Bone marrow (tissue), 2 donors: ENCODE measurements around the gene GLB1L.
A peak's percentile ranks its signal among the peaks of the same experiment; 100 is the strongest.

Experiments used
- DNase-seq, 2 donors: peaks; one replicate each; lab custom pipeline; 2025; lab: John Stamatoyannopoulos, UW

Gene GLB1L

DNA sequence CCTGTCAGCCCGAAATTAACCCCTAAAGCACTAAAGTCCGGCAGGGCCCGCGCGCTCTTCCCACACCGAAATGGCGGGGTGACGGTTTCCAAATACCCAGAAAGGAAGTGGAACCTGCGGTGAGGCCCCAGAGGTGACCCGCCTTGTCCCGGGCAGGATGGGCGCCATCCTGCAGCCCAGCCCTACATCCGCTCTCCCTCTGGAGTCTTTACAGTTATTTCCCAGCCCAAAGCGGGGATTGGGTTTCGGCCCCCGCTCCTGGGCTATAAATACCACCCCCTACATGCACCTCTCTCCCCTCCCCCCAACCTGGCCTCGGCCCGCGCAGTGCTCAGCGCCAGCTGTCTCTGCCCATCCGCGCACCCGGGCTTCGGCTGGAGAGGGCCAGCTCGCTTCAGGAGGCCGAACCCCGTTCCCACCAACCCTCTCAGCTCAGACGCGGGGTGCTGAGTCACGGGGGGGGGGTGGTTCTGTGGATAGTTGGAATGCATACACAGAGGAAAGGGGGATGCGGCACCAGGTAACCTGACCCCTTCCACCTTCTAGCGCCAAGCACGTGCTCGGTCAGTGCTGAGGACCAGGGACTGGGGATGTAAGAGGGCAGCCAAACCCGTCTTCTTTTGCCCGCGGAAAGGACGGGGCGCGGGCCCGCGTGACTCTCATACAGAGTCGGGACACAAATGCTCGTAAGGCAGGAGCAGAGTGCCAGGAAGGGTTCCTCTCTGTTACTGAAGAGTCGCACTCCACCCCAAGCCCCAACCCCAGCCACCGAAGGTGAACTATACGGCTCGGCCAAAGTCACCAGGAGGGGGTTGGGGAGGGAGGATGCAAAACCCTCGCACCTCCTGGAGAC, 7.9 kb upstream of the GLB1L start, which contains the start of gene TUBA4B:
Gene TUBA4B (plus strand): TSS at position 344 of the 853 bp plus-strand sequence. CDS start 165 bp downstream, at position 509.
- peak in 1 of 2 donors; percentile 70 for DNase-seq

DNA sequence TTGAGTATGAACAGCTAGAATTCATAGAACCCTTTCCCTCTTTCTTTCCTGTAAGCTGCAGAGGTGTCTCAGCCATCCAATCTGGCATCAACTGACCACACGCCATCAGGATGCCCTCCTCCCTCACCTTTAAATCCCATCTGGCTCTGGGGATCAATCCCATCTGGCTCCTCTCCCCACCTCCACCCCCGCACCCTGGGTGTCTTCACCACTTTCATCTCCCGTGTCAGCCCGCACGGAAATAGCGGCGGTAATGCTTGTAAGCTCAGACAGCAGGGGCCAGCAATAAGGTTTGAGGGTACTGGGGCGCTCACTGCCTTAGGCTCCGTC, 7.3 kb upstream of the GLB1L start:
- DNase-seq, result no peak

- no peak for DNase-seq
These were observed 6.8 kb upstream of the GLB1L start for GRCh38 chr2:219252084-219252483.

DNA sequence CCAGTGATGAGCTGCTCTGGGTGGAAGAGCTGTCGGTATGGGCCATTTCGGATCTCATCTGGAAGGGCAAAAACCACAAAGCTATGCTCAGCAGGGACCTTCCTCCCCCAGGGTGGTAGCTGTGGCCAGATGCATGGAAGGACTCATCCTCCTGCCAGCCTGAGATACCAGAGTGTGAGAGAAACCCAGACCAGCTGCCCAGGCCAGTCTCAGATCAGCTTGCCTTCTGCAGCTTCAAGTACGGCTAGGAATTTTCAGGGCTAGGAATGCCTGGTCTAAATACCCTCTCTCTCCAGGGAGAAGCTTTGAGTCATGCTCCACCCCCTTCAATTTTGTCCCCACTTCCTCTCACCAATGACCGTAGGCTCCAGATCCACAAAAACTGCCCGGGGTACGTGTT, 6.4 kb upstream of the GLB1L start:
- no peak for DNase-seq

DNA sequence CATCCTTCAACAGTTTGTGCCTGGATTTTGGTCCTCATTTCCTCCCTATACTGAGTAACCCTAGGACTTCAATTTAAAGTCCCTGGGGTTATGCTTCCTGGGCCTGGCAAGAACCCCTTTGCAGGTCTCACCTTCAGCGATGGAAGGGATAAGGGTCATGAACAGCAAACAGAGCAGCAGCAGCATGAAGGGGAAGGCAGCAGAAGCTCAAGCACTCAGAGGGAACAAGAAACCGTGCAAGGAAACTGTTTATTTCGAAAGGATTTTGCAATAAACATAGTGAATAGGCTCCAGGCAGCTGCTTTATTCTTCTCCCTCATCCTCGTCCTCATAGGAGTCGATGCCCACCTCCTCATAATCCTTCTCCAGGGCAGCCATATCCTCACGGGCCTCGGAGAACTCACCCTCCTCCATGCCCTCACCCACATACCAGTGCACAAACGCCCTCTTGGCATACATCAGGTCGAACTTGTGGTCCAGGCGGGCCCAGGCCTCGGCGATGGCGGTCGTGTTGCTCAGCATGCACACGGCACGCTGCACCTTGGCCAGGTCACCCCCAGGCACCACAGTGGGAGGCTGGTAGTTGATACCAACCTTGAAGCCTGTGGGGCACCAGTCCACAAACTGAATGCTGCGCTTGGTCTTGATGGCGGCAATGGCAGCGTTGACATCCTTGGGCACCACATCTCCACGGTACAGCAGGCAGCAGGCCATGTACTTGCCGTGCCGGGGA, 5.0 kb upstream of the GLB1L start:
- DNase-seq, result no peak

GRCh38 chr2:219249203-219249980, 4.1 kb upstream of the GLB1L start:
- peak in 1 of 2 donors; percentile 54 for DNase-seq

DNA sequence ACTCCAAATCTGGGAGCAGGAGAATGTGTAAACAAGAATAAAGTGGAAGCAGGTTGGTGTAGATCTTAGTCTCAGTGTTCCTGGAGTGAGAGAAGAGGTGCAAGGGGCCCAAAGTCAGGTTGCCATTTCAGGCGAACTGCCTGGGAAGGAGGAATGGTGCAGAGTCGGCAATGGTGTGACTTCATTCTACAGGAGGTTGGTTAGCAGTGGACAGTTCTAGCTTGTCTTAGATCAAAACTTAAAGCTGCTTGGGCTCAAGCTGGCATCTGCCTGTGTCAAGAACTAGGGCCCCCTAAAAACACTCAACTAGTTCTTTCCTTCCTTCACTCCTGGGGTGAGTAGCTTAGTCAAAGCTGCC, 3.6 kb upstream of the GLB1L start:
- DNase-seq, result no peak

DNA sequence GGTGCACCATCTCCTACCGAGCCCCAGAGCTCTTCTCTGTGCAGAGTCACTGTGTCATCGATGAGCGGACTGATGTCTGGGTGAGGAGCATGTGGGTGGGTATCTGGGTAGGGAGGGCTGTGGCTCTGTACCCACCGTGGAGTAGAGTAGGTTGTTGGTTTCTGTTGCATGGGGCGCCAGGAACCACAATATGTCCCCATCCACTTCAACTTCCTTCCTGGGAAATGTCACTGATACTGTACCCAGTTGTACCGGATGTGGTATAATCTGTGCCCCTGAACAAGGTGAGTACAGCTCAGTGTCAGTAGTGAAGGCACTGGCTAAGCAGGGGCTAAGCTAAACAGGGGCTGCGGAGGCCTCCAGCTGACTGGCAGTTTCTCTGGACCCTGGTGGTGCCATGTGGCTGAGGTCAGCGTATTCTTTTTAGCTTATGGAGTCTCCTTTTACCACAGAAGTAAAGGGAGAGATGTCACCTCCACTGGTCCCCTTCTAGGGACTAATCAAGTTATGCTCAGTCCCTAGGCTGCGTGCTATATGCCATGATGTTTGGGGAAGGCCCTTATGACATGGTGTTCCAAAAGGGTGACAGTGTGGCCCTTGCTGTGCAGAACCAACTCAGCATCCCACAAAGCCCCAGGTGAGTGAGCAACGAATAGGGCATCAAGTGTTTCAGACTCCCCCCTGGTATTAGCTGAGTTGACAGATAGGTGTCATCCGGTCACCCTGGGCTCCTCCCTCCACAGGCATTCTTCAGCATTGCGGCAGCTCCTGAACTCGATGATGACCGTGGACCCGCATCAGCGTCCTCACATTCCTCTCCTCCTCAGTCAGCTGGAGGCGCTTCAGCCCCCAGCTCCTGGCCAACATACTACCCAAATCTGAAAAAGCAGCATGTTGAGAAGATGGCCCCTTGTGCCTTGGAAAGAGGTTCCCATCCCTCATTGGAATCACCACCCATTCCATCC, 2.7 kb upstream of the GLB1L start:
- DNase-seq, result no peak

DNA sequence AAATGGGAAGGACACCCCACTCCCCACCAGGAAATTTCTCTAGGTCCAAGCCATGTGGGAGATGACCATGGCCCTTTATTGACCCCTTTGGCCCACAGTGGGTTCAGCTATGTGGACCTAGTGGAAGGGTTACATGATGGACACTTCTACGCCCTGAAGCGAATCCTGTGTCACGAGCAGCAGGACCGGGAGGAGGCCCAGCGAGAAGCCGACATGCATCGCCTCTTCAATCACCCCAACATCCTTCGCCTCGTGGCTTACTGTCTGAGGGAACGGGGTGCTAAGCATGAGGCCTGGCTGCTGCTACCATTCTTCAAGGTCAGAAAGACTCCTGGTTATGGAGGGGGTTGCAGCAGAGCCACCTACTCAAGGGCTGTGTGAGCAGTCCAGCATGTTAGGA, 1.3 kb upstream of the GLB1L start:
- no peak for DNase-seq

GRCh38 chr2:219245899-219246230, 621 bp upstream of the GLB1L start:
- DNase-seq, result no peak

DNA sequence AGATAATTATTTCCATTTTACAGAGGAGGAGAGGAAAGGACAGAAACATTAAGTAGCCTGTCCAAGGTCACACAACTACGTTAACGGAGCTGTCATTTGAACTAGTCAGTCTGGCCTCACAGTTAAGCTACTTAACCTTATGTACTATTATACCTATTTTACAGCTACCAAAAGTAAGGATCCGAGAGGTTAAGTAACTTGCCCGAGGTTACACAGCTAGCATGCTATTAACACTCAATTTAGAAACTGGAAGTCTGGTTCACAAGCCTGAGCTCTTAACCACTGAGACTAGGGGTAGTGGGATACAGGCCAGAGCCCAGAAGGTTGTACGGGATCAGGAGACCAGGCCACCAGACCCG, 476 bp downstream of the GLB1L start:
- DNase-seq, result no peak

- no peak for DNase-seq
These were observed 1.9 kb downstream of the GLB1L start for GRCh38 chr2:219243291-219243761.

DNA sequence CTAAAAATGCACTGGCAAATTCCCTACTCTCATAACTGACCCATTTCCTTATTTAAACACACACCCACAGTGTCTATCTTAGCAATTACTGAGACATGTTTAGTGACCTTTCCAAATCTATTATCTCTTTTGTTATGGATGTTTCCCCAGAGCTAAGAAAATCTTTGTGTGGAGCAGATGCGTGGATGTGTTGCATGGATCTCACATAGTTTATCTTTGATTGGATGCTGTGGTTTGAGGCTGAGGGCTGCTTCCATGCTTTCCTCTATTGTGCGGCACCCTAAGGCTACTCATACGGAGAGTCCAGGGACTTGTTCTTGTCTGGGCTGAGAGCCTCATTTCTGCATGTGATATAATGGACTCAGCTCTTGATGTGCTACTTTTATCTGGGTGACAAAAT, 10.9 kb downstream of the GLB1L start:
- DNase-seq, result no peak

DNA sequence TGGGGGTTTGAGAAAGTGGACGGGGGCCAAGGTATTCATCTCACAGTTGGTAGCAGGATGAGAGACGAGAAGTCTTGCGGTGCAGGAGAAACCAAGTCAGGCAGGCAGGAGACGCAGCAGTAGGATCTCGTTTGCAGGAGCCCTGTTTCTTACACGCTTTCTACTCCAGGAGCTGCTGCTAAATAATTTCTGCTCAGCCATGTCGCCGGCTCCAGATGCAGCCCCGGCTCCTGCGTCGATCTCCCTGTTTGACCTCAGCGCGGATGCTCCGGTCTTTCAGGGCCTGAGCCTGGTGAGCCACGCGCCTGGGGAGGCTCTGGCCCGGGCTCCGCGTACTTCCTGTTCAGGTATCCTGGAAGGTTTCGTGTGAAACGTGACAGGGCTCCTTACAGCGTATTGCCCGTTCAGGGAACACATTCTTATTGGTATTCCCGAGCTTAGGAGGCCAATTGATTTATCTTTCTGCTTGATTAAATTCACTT, 15.1 kb downstream of the GLB1L start:
- no peak for DNase-seq

DNA sequence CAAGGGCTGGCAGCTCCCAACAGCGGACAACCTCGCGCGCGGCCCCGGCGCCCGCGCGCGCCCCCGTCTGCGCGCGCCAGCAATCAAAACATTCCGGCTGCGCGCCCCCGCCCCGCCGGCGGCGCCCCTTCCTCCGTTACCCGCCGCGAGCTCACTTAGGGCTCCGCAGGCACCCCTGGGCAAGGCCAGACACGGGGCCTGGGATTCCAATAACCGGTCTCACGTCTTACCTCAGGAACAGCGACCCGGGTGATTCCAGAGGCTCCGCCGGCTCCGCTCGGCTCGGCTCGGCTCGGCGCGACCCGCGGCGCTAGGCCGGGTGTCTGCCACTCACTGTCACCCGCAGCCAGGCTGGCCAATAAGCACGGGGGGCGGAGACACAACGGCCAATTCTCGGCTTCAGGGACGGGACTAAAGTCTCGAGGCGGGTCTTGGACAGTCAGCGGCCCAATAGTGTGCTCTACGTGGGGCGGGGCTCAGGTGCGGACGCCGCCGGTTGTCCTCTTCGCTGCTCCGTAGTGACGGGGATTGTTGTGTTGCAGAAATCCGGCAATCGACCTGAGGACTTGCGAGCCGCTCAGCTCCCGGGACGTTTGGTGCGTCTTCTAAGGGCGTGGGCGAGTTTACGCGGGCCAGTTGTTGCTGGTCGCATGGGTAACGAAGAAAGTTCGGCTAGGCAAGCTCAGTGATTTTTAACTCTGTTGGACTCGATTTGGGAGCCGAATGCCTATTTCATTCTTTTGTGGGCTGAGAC, 15.8 kb downstream of the GLB1L start, which contains the start of the genes ANKZF1 and ATG9A:
Gene ANKZF1 (plus strand): TSS at position 502 of the 754 bp plus-strand sequence. CDS start 452 bp downstream, outside the sequence.
Gene ATG9A (minus strand): TSS at position 332 of the 754 bp plus-strand sequence. CDS start 1,612 bp downstream, outside the sequence.
- peak; percentile 82 to 98 for DNase-seq

DNA sequence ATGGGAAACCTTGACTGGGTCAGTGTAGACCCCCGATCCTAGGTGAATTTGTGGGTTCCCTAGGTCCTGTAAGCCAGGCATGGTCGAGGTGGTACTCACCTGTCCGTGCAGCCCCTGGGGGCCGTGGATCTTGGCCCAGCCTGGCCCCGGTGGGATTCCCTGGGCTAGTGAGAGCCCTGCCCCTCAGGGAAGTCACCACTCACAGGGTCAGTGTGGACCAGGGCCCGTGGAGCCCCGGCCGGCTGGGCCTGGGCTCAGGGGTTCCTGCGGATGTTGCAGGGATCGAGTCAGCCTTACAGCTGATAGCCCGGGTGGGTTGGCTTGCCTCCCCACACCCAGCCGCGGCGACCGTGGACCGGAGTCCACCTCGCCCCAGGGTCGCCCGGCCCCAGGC, 16.3 kb downstream of the GLB1L start:
- no peak for DNase-seq

GRCh38 chr2:219228041-219228910, 17.0 kb downstream of the GLB1L start:
- DNase-seq, result no peak

GRCh38 chr2:219225350-219225749, 19.9 kb downstream of the GLB1L start:
- no peak for DNase-seq

DNA sequence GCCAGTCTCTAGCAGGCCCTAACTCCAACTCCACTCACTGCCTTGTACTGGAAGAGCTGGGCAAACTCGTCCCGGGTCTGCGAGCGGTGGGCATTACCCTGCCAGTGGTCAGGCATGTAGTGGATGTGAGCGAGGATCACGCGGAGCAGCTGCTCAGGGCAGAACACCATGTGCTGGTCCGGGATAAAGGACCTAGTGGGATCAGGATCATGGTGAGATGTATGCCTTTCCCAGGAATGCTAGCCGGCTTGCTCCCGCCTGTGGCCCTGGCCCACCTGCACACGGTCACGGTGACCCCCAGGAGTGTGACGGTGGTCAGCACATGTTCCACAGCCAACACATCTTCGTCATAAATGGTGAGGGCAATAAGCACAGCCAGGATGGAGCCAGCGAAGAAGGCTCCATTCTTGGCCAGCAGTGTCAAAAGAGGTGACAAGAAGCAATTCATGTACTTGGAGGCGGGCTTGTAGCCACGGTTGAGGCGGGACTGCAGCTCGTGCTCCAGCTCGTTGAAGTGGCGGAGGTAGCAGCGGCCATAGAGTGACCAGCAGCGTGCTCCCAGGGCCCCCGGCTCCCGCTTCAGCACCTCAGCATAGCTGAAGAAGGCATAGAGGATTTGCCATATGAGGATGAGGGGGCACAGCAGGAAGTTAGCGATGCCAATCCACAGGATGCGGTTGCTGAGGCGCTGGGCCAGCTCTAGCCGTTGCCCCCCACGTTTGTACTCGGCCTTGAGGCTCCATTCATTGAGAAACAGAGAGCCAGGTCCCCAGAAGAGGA, 21.2 kb downstream of the GLB1L start:
- DNase-seq, result no peak
